ENCODE results near the gene S100A1. TPM values are rescaled to one million over a fixed set of nuclear protein-coding genes. Genes with fewer than 3 reads are reported as not detected.

S100A1 gene
- total and polyA plus RNA-seq, 2 of the 13 experiments (the other 11 are each of a cell fraction or from before 2014, with no cell fraction given): 120 to 251 TPM

GRCh38 chr1:153613406-153613805 is 14.8 kb upstream of the S100A1 start:
- no peak overlapping the region for H2AFZ ChIP-seq (ENCODE audit: low read length)
- WGBS (ENCODE audit: low lambda C conversion rate): 77% methylated on average over 5 of the region's 5 CpGs
- CTCF ChIA-PET (ENCODE audit: low intra/inter-chr PET ratio, low total read pairs): no interaction called here
- peaks cover 80% of the 10 kb centered on the region for H3K4me1 ChIP-seq (ENCODE audit: insufficient read depth, low read length)
- FAIRE-seq (no peak), DNase-seq (ENCODE audit: low spot score) (no peak), ATAC-seq (no peak)
- peak overlapping the region; percentile 84 for H3K4me2 ChIP-seq (ENCODE audit: low read depth, low read length)
- in situ Hi-C loops (cut with HindIII; ENCODE audit: extremely low pct_ligation_motif_present, low pct_unique_long_range_greater_than_20kb) (no loop called here), intact Hi-C loops (cut with micrococcal nuclease; ENCODE audit: unreplicated experiment) (no loop called here)
- TF ChIP-seq ZNF10 (CRISPR knock-in tag; IDR thresholded peaks at IDR 0.05; ENCODE audit: borderline replicate concordance, low read depth) (no peak), ZNF629 (CRISPR knock-in tag; conservative IDR thresholded peaks at IDR 0.05) (0 out of 2 replicates have a peak, but pooled peaks have one; percentile 42)
- TF ChIP-seq, protein P1, sequence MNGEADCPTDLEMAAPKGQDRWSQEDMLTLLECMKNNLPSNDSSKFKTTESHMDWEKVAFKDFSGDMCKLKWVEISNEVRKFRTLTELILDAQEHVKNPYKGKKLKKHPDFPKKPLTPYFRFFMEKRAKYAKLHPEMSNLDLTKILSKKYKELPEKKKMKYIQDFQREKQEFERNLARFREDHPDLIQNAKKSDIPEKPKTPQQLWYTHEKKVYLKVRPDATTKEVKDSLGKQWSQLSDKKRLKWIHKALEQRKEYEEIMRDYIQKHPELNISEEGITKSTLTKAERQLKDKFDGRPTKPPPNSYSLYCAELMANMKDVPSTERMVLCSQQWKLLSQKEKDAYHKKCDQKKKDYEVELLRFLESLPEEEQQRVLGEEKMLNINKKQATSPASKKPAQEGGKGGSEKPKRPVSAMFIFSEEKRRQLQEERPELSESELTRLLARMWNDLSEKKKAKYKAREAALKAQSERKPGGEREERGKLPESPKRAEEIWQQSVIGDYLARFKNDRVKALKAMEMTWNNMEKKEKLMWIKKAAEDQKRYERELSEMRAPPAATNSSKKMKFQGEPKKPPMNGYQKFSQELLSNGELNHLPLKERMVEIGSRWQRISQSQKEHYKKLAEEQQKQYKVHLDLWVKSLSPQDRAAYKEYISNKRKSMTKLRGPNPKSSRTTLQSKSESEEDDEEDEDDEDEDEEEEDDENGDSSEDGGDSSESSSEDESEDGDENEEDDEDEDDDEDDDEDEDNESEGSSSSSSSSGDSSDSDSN (CRISPR knock-in tag; IDR thresholded peaks at IDR 0.05): peak; percentile 0; the same call in 1 of the 2 replicates
- no peaks in the 10 kb centered on the region for H3K9me3 ChIP-seq (ENCODE audit: low read length)
- peak overlapping the region in 2 of 3 experiments; percentile 60 to 76; a peak in 3 of 6 replicates for H3K4me3 ChIP-seq (replicated peaks in 1 of 3; ENCODE audit: insufficient read depth in 1 of 3, low read depth in 2 of 3, low read length in 3 of 3)
- H4K20me1 ChIP-seq (ENCODE audit: insufficient read depth, low read length): no peaks in the 10 kb centered on the region
- H3K36me3 ChIP-seq (replicated peaks in 1 of 2; ENCODE audit: control insufficient read depth in 1 of 2, insufficient read depth in 2 of 2, low read length in 2 of 2): no peaks in the 10 kb centered on the region
- H3K79me2 ChIP-seq (ENCODE audit: insufficient read depth, low read length): peaks cover 7% of the 10 kb centered on the region
- peak overlapping the region; percentile 80 for H3K9ac ChIP-seq (ENCODE audit: insufficient read depth, low read depth, low read length)
- H3K27ac ChIP-seq (ENCODE audit: extremely low read length, insufficient read depth, low read length): peak overlapping the region; percentile 66
- POLR2A ChIA-PET: interaction anchor here (1.0 to 12.2 kb wide), 10 partner anchors 10 to 162 kb away, joined by 3 to 390 read pairs (median 5); partner anchors contain the start of genes CHTOP, S100A1, S100A13 and SLC27A3
- BruUV-seq (replicated peaks): no TSS peak
- no peaks in the 10 kb centered on the region; a peak in 1 of 5 replicates for H3K27me3 ChIP-seq (ENCODE audit: control insufficient read depth in 1 of 2, insufficient read depth in 2 of 2, low read length in 2 of 2)

DNA sequence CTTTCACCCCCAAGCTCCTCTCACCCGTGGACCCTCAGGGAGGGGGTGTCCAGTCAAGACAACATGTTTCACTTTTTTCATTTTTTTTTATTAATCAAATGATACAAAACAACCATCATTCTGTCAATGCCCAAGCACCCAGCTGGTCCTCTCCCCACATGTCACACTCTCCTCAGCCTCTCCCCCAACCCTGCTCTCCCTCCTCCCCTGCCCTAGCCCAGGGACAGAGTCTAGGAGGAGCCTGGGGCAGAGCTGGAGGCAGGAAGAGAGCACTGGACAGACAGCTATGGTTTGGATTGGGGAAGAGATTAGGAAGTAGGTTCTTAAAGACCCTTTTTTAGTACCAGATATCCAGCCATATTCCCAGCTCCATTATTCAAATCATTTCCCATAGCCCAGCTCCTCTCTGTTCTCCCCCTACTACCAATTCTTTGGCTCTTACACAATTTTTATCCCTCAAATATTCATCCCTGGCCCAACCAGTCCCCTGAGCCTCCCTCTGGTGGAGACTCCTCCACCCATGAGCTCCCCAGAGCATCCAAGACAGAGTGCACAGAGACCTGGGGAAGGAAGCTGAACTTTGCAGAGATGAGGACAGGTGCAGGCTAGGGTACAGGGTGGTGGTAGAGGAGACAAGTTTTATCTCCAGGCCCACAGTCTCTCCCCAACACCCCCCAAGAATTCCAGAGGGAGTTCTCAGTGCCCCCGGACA is 13.9 kb upstream of the S100A1 start:
- peaks cover 76% of the 10 kb centered on the region for H3K4me1 ChIP-seq (ENCODE audit: insufficient read depth, low read length)

More for the DNA sequence above, 13.9 kb upstream of the S100A1 start:
- Histone ChIP-seq H3K9me3 (ENCODE audit: low read length) (no peaks in the 10 kb centered on the region), H4K20me1 (ENCODE audit: insufficient read depth, low read length) (no peaks in the 10 kb centered on the region), H3K36me3 (replicated peaks in 1 of 2; ENCODE audit: control insufficient read depth in 1 of 2, insufficient read depth in 2 of 2, low read length in 2 of 2) (peaks cover 0 to 1% of the 10 kb centered on the region in 2 experiments; a peak in 1 of 5 replicates), H3K79me2 (ENCODE audit: insufficient read depth, low read length) (peaks cover 6% of the 10 kb centered on the region), H3K4me3 (replicated peaks in 1 of 3; ENCODE audit: insufficient read depth in 1 of 3, low read depth in 2 of 3, low read length in 3 of 3) (no peak overlapping the region), H2AFZ (ENCODE audit: low read length) (no peak overlapping the region), H3K27me3 (ENCODE audit: control insufficient read depth in 1 of 2, insufficient read depth in 2 of 2, low read length in 2 of 2) (no peaks in the 10 kb centered on the region), H3K4me2 (ENCODE audit: low read depth, low read length) (no peak overlapping the region), H3K9ac (ENCODE audit: insufficient read depth, low read depth, low read length) (no peak overlapping the region), H3K27ac (ENCODE audit: extremely low read length, insufficient read depth, low read length) (no peak overlapping the region)
- no peak for DNase-seq (ENCODE audit: low spot score)
- ChIA-PET POLR2A (interaction anchor here (5.4 to 12.2 kb wide), 2 partner anchors 11 to 20 kb away, joined by 63 to 390 read pairs; partner anchors contain the start of genes CHTOP, S100A1 and S100A13), CTCF (ENCODE audit: low intra/inter-chr PET ratio, low total read pairs) (no interaction called here)
- intact Hi-C loops (cut with micrococcal nuclease; ENCODE audit: unreplicated experiment): no loop called here
- TF ChIP-seq ZNF263 (CRISPR knock-in tag; IDR thresholded peaks at IDR 0.05): peak; percentile 95
- no peak for TF ChIP-seq ARID2 (CRISPR knock-in tag; IDR thresholded peaks at IDR 0.05; ENCODE audit: borderline replicate concordance)
- TF ChIP-seq CENPX (CRISPR knock-in tag; IDR thresholded peaks at IDR 0.05): no peak
- TF ChIP-seq KDM2A (CRISPR knock-in tag; IDR thresholded peaks at IDR 0.05; ENCODE audit: borderline replicate concordance, low read depth): no peak
- no peak for TF ChIP-seq NBN (conservative IDR thresholded peaks at IDR 0.05)
- 72% methylated on average over 2 of the region's 2 CpGs for WGBS (ENCODE audit: low lambda C conversion rate)
- BruUV-seq (replicated peaks): no TSS peak
- no peak for FAIRE-seq
- in situ Hi-C loops (cut with HindIII; ENCODE audit: extremely low pct_ligation_motif_present, low pct_unique_long_range_greater_than_20kb): no loop called here
- no peak for ATAC-seq
